D721Med (cell line): ENCODE measurements around the gene NR1H3.
A peak's percentile ranks its signal among the peaks of the same experiment; 100 is the strongest.

Source experiments
- DNase-seq: peaks from one replicate; pipeline ENCODE4 v3.0.0; 2011; ENCODE audit warnings: low spot score; ENCODE audit not compliant: insufficient read length
- FAIRE-seq: peaks from 2 replicates; lab custom pipeline; 2011; peaks lifted over from hg19 to GRCh38; lab: Jason Lieb, UNC
- CTCF ChIP-seq: IDR thresholded peaks from 2 replicates; pipeline ENCODE4 v1.5.1; 2012; ENCODE audit warnings: mild to moderate bottlenecking, control low read depth; ENCODE audit not compliant: insufficient read depth; ENCODE audit errors: missing control alignments

The NR1H3 gene

GRCh38 chr11:47269829-47270305, 12.1 kb downstream of the NR1H3 start, which contains the start of gene MADD:
TSS of gene MADD (plus strand) at chr11:47270133.
- peak; percentile 77 for DNase-seq
- no peak for TF ChIP-seq CTCF
- FAIRE-seq = no peak

GRCh38 chr11:47270331-47271271, 12.8 kb downstream of the NR1H3 start:
- peak; percentile 19 for TF ChIP-seq CTCF
- DNase-seq = no peak
- no peak for FAIRE-seq

GRCh38 chr11:47271328-47271727, 13.5 kb downstream of the NR1H3 start:
- TF ChIP-seq CTCF = no peak
- no peak for DNase-seq
- FAIRE-seq = no peak

DNA sequence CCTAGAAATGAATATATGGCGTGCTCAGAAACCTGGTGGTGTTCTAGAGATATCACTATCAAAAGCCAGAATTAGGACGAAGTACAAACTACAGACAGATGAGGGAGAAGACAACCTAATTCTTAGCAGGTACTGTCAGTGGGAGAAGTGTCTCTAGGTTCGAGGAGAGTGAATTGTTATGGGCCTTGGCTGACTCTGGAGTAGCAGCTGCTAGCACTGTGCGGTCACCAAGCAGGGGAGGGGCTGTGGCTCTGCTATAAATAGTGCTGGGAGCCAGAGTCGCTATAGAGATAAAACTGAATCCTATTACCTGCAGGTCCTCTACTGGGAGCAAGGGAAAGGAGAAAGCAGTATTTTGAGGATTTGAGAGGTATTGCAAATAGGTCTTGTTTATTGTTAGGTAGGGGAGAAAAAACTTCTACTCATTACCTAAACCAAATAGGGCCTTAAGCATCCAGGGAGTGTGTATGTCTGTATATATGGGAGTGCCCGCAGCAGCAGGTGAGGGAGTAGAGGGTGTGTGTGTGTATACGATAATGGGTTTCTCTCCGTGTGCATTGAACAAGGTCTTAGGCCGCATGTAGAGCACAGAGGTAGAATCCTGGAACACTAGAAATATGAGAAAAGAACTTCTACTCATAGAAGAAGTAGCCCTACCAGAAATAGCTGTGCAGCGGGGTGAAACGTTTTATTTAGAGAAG, 14.3 kb downstream of the NR1H3 start:
- FAIRE-seq (no peak), DNase-seq (no peak)
- TF ChIP-seq CTCF = no peak

- FAIRE-seq (no peak), DNase-seq (no peak)
- no peak for TF ChIP-seq CTCF
Measured at GRCh38 chr11:47272706-47273105, 14.9 kb downstream of the NR1H3 start.

GRCh38 chr11:47274495-47275235, 16.9 kb downstream of the NR1H3 start:
- DNase-seq (no peak), FAIRE-seq (no peak)
- TF ChIP-seq CTCF = no peak
